Measurements from ENCODE around the gene CNGA1. TPM values are rescaled to one million over a fixed set of nuclear protein-coding genes. Genes with fewer than 3 reads are reported as not detected.

CNGA1 gene
- total and polyA plus RNA-seq, 12 donors: 0.06 to 1.8 (median 0.37) TPM; not detected in 3

DNA sequence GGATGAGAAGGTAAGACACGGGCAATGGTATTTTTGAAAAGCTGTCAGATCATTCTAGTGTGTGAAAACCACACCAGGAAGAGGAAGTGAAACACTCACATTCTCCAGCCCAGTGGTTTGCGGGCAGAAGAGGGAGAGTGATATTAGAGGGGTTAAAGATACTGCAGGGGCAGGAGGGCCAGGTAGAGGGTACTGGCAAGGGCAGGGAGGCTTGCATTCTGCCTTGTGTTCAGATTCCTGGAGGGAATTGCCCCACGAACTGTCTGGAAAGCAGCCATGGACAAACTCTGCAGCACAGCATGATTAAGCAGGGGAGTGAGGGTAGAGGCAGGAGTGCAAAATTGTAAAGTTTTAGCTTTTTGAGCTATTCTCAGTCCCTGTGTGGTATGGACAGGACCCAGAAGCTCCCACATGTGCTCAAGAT lies 31.0 kb upstream of the CNGA1 start:
- H3K27ac ChIP-seq: peak overlapping the region in 9 of 10 donors; percentile 4 to 61 (median 21)
- ATAC-seq: peak in 7 of 8 donors; percentile 14 to 52 (median 40)
- H3K4me1 ChIP-seq: peaks cover 0 to 25% (median 6%) of the 10 kb centered on the region in 9 donors
- H3K36me3 ChIP-seq: no peaks in the 10 kb centered on the region
- intact Hi-C loops (cut with DNase I): loop anchor here in 1 of 10 donors (5.0 kb wide), 1 partner anchor 35 kb away; no protein-coding TSS in a partner anchor
- H3K27me3 ChIP-seq: peaks cover 0 to 80% (median 0%) of the 10 kb centered on the region in 7 donors
- no peaks in the 10 kb centered on the region for H3K9me3 ChIP-seq
- TF ChIP-seq, protein P1, sequence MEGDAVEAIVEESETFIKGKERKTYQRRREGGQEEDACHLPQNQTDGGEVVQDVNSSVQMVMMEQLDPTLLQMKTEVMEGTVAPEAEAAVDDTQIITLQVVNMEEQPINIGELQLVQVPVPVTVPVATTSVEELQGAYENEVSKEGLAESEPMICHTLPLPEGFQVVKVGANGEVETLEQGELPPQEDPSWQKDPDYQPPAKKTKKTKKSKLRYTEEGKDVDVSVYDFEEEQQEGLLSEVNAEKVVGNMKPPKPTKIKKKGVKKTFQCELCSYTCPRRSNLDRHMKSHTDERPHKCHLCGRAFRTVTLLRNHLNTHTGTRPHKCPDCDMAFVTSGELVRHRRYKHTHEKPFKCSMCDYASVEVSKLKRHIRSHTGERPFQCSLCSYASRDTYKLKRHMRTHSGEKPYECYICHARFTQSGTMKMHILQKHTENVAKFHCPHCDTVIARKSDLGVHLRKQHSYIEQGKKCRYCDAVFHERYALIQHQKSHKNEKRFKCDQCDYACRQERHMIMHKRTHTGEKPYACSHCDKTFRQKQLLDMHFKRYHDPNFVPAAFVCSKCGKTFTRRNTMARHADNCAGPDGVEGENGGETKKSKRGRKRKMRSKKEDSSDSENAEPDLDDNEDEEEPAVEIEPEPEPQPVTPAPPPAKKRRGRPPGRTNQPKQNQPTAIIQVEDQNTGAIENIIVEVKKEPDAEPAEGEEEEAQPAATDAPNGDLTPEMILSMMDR (IDR thresholded peaks at IDR 0.05): no peak
- H3K4me3 ChIP-seq: no peak overlapping the region
- 11 to 25% methylated on average over 3 of the region's 3 CpGs for WGBS, 2 donors
- no peak for DNase-seq

- 36 to 41% methylated on average over 3 of the region's 3 CpGs for WGBS, 2 donors
- peaks cover 0 to 77% (median 0%) of the 10 kb centered on the region in 7 donors for H3K27me3 ChIP-seq
- H3K4me1 ChIP-seq: peaks cover 0 to 25% (median 6%) of the 10 kb centered on the region in 9 donors
- H3K9me3 ChIP-seq: no peaks in the 10 kb centered on the region
- no peak overlapping the region for H3K4me3 ChIP-seq
- intact Hi-C loops (cut with DNase I): loop anchor here in 1 of 10 donors (5.0 kb wide), 1 partner anchor 36 kb away; no protein-coding TSS in a partner anchor
- H3K36me3 ChIP-seq: no peaks in the 10 kb centered on the region
- no peak for DNase-seq
- TF ChIP-seq, protein P1 (IDR thresholded peaks at IDR 0.05): no peak
- ATAC-seq: peak in 1 of 8 donors; percentile 35
- no peak overlapping the region for H3K27ac ChIP-seq
Measured at GRCh38 chr4:48046059-48046458, 29.6 kb upstream of the CNGA1 start.

DNA sequence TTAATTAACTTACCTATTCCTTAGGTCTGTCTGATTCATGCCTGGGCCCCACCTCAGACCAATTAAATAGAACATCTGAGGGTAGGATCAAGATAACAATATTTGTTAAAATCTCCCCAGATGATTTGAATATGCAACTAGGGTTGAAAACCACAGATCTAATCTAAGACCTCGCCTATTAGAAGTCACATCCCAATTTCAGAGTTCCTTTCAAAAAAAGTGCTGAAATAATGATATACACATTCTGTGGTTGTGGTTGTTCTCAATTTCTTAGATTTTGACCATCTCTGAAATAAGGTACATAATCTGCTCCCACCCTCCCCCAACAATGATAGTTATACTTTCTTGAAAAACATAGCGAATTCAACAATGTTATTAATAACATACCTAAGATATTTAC lies 27.8 kb upstream of the CNGA1 start:
- intact Hi-C loops (cut with DNase I): no loop called here
- peaks cover 0 to 60% (median 0%) of the 10 kb centered on the region in 7 donors for H3K27me3 ChIP-seq
- TF ChIP-seq, protein P1 (IDR thresholded peaks at IDR 0.05): no peak
- H3K36me3 ChIP-seq: no peaks in the 10 kb centered on the region
- no peaks in the 10 kb centered on the region for H3K9me3 ChIP-seq
- 85 to 86% methylated on average over 2 of the region's 2 CpGs for WGBS, 2 donors
- H3K4me1 ChIP-seq: peaks cover 0 to 25% (median 6%) of the 10 kb centered on the region in 9 donors
- no peak overlapping the region for H3K27ac ChIP-seq
- H3K4me3 ChIP-seq: no peak overlapping the region
- DNase-seq: no peak
- ATAC-seq: no peak

GRCh38 chr4:48043504-48043903 lies 27.0 kb upstream of the CNGA1 start:
- no peak overlapping the region for H3K4me3 ChIP-seq
- H3K27me3 ChIP-seq: peaks cover 0 to 53% (median 0%) of the 10 kb centered on the region in 7 donors
- TF ChIP-seq, protein P1 (IDR thresholded peaks at IDR 0.05): no peak
- no peaks in the 10 kb centered on the region for H3K36me3 ChIP-seq
- H3K9me3 ChIP-seq: no peaks in the 10 kb centered on the region
- DNase-seq (no peak), ATAC-seq (no peak)
- intact Hi-C loops (cut with DNase I): no loop called here
- peaks cover 0 to 25% (median 6%) of the 10 kb centered on the region in 9 donors for H3K4me1 ChIP-seq
- no peak overlapping the region for H3K27ac ChIP-seq
- 70 to 73% methylated on average over 2 of the region's 2 CpGs for WGBS, 2 donors

Measured in heart right ventricle (tissue), 16 donors.